ENCODE results near the gene FOXK2. TPM values are rescaled to one million over a fixed set of nuclear protein-coding genes. Genes with fewer than 3 reads are reported as not detected.

FOXK2 gene
- polyA plus RNA-seq, 4 donors, result 39.9 to 45.0 (median 41.7) TPM

DNA sequence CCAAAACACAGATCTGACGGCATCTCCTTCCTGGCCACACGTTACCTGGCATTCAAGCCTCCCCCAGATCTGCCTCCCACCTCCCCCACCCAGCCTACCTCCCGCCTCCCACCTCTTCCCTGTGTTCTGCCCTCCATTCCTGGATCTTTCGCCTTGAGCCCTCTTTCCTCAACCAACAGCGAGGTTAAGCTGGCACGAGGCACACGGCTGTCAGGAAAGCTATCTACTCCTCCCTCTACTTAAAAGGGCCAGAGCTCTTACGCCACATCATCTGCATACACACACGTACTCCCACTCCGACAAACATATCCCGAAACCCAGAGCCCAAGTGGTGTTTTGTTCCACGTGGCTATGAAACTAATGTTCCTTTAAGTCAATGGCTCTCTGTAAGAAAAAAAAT is 110.7 kb downstream of the FOXK2 start:
- DNase-seq (ENCODE audit: low read depth in 4 of 4, low spot score in 3 of 4), result no peak

DNA sequence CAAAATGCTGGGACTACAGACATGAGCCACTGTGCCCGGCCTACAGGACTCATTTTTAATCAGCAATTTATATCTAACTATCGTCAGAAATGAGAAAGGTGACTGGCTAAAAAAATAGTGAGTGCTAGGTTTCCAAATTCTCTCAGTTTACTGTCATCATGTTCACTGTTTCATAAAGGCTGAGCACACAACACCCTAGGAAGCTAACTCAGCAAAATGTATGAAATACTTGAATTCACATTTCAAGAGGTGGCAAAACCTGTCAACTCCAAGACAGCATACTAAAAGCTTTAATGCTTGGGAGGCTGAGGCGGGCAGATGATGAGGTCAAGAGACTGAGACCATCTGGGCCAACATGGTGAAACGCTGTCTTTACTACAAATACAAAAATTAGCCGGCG is 112.0 kb downstream of the FOXK2 start:
- no peak for DNase-seq (ENCODE audit: low read depth in 4 of 4, low spot score in 3 of 4)

GRCh38 chr17:82632451-82632850 is 112.9 kb downstream of the FOXK2 start:
- no peak for DNase-seq (ENCODE audit: low read depth in 4 of 4, low spot score in 3 of 4)

DNA sequence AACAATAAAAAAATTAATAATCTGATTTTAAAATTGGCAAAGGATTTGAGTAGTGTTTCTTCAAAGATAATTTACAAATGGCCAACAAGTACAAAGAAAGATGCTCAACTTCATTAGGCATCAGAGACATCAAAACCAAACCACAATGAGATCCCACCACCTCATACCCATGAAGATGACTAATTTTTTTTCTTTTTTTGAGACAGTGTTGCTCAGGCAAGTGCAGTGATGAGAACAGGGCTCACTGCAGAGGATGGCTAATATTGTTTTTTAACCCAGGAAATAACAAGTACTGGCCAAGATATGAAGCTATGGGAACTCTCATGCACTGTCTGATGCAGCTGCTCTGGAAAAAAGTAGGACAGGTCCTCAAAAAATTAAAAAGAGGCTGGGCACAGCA is 113.8 kb downstream of the FOXK2 start:
- no peak for DNase-seq (ENCODE audit: low read depth in 4 of 4, low spot score in 3 of 4)

DNA sequence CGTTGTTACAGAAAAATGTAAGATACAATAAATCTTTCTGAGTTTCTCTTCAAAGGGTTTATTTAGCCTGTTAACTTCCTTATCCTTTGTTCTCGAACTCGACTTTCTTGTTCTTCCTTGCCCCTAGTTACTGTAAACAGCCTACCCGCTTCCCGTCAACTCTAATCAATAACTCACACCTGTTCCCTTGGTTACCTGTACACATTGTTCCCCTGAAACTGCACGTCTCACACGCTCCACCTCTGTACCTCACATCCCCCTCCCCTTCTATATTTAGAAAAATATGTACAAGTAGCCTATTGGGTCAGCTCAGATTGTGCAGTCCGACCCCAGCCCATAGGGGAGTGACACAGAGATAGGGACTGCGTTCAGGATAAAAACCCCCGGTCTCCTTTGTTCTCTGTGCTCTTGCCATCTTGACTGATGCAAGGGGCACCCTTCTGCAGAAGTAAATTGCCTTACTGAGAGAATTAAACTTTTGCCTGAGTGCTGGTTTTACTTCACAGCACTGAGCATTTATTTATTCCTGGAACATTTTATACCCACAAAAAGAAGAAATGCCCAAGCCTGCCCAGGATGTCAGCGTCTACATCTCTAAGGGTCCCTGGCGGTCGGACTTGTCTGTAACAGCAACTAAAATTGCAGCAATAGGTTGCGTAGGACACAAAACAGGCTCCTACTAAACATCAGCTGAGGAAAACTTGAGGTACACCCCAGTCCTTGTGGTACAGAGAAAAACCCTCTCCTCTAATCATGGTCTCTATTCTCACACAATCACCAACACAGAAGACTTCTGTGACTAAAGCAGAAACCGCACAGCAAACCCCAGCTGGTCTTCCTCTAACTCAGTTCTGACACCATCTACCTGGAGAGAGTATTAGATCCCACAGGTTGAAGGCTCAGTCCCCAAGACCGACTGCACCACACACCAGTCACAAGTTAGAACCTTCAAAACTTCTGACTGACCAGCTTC is 117.4 kb downstream of the FOXK2 start:
- DNase-seq (ENCODE audit: low read depth in 4 of 4, low spot score in 3 of 4), result no peak

- DNase-seq (ENCODE audit: low read depth in 4 of 4, low spot score in 3 of 4), result no peak
Measured at GRCh38 chr17:82638183-82638773, 118.7 kb downstream of the FOXK2 start.

DNA sequence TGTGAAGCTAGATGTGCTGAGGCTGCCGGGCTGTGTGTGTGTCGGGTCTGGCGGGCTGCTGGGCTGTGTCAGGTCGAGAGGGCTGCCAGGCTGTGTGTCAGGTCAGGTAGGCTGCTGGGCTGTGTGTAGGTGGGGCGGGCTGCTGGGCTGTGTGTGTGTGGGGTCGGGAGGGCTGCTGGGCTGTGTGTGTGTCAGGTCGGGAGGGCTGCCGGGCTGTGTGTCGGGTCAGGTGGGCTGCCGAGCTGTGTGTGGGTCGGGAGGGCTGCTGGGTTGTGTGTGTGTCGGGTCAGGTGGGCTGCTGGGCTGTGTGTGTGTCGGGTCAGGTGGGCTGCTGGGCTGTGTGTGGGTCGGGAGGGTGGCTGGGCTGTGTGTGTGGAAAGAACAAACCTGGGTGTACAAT is 120.1 kb downstream of the FOXK2 start:
- no peak for DNase-seq (ENCODE audit: low read depth in 4 of 4, low spot score in 3 of 4)

GRCh38 chr17:82640036-82640435 is 120.5 kb downstream of the FOXK2 start:
- no peak for DNase-seq (ENCODE audit: low read depth in 4 of 4, low spot score in 3 of 4)

DNA sequence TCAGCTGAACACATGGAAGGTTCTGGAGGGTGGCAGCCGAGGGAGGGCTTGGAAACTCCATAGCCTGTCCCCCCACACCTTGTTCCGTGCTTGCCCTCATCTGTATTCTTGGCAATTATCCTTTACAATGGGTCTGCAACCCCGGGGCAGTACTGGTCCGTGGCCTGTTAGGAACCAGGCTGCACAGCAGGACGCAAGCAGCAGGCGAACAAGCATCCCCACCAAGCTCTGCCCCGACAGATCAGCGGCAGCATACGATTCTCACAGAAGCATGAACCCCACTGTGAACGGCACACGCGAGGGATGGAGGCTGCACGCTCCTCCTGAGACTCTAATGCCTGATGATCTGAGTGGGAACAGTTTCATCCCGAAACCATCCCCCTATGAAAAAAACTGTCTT is 122.5 kb downstream of the FOXK2 start:
- DNase-seq (ENCODE audit: low read depth in 4 of 4, low spot score in 3 of 4), result no peak

- no peak for DNase-seq (ENCODE audit: low read depth in 4 of 4, low spot score in 3 of 4)
Measured at GRCh38 chr17:82644148-82644547, 124.6 kb downstream of the FOXK2 start.

DNA sequence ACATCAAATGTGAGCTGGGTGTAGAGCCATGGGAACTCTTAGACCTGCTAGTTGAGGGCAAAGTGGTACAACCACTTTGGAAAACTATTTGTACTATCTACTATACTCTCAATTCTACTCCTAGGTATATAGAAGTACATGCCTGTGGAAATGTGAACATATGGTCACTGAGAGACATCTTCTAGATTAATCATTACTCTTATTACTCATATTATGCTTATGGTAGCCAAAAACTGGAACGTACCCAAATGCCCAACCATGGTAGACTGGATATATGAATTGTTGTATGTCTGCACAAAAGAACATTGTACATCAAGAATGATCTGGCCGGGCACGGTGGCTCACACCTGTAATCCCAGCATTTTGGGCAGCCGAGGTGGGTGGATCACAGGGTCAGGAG is 126.0 kb downstream of the FOXK2 start:
- no peak for DNase-seq (ENCODE audit: low read depth in 4 of 4, low spot score in 3 of 4)

DNA sequence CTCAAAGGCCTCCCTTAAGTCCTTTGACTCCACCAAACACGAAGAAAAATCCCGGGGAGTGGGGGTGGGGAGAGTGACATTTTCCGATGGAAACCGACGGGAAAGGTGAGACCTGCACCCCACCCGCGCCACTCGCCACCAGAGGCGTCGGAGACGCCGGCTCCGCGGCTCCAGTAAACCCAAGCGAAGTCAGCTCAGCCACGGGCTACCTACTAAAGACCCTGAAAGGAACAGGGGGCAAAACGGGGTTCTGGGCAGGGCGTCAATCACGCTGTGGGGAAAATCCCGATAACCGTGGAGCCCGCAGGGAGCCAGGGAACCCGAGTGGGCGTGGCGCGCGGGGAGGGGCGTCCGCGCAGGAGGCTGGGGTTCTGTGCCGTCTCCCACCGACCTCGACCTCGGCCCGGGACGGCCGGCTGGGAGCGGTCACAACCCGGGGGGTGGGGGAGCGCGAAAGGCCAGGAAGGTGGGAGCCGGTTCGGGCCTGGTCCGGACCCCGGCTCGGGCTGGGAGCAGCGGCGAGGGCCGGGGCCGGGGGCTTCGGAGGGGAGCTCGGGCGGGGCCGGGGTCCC is 128.1 kb downstream of the FOXK2 start:
- no peak for DNase-seq (ENCODE audit: low read depth in 4 of 4, low spot score in 3 of 4)

DNA sequence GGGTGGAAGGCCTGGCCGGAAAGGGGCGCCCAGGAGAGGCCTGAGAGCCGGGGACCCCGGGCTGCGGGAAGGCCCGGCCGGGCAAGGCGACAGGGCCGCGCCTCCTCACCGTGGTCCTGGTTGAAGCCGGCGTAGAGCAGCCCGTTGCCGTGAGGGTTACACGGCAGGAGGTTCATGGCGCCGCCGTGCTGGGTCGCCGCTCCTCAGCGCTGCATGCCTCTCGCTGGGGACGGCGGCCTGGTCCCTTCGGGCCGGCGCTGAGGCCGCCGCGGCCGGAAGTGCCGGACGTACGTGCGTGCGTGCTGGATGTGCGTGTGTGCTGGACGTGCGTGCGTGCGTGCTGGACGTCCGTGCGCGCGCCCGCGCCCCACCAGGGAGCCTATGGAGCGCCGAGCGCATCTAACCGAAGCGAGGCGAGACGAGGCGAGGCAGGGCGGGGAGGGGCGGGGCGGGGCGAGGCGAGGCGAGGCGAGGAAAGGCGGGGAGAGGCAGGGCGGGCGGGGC is 128.7 kb downstream of the FOXK2 start, which contains the start of gene WDR45B:
WDR45B (minus strand) TSS at position 280 of the 504 bp plus-strand sequence; CDS start at position 176, 104 bp downstream.
- DNase-seq (ENCODE audit: low read depth in 4 of 4, low spot score in 3 of 4), result peak; percentile 88 to 94 (median 90)

DNA sequence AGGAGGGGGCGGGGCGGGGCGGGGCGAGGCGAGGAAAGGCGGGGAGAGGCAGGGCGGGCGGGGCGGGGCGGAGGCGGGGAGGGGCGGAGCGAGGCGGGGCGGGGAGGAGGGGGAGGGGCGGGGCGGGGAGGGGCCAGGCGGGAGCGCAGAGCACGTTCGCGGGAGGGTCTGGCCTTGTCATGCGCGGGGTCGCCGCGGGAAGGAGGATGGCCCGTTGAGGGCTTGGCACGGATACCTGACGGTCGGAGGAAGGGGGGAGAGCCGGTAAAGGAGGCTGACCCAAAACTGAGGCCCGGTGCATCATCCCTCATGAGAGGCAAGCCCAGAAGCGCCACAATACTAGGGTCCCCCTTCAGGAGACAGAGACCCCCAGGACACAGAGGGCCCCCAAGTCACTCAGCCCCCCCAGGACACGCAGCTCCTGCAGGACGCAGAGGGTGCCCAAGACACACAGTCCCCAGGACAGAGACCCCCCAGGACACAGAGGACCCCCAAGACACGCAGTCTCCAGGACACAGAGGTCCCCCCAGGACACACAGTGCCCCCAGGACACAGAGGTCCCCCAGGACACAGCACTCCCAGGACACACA is 129.3 kb downstream of the FOXK2 start:
- peak in 1 of 4 donors; percentile 16 for DNase-seq (ENCODE audit: low read depth in 4 of 4, low spot score in 3 of 4)

- no peak for DNase-seq (ENCODE audit: low read depth in 4 of 4, low spot score in 3 of 4)
Measured at GRCh38 chr17:82649501-82650261, 130.1 kb downstream of the FOXK2 start.

GRCh38 chr17:82650723-82651122 is 131.2 kb downstream of the FOXK2 start:
- DNase-seq (ENCODE audit: low read depth in 4 of 4, low spot score in 3 of 4), result no peak

- DNase-seq (ENCODE audit: low read depth in 4 of 4, low spot score in 3 of 4), result no peak
Measured at GRCh38 chr17:82653651-82654528, 134.4 kb downstream of the FOXK2 start.

Data from right renal pelvis (tissue), 4 donors.